AG09319 (cell line): ENCODE data around the gene ARNT2.

ENCODE experiments used
- DNase-seq: peaks from one replicate; pipeline ENCODE4 v3.0.0-alpha.2; 2010; ENCODE audit warnings: low read depth; ENCODE audit errors: extremely low read depth
- TF ChIP-seq, protein P1 (sequence below): IDR thresholded peaks from 2 replicates; pipeline ENCODE4 v1.5.1; 2011; ENCODE audit warnings: low read depth, mild to moderate bottlenecking, inconsistent platforms, low read length, moderate library complexity

ARNT2 gene

DNA sequence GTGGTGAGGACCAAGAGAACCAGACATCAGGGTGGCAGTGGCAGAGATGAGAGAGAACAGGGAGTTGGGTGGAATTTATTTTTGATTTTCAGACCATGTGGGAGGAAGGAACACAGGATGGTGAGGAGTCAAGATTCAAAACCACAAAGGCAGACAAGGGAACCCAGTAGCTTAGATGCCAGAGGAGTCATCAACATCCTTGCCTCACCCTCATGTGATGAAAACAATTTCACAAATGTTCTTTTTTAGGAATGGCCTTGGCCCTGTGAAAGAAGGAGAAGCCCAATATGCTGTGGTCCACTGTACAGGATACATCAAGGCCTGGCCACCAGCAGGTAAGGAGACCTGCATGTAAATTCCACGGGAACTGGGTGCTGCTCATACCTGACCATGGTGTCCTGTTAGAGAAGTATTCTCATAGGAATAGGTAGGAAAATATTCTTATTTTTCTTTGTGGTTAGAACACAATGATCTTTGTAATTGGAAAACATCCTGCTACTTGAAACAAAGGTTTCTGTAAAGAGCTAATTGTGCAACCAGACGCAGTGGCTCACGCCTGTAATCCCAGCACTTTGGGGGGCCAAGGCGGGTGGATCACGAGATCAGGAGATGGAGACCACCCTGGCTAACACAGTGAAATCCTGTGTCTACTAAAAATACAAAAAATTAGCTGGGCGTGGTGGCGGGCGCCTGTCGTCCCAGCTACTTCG is 110.0 kb downstream of the ARNT2 start:
- TF ChIP-seq, protein P1, sequence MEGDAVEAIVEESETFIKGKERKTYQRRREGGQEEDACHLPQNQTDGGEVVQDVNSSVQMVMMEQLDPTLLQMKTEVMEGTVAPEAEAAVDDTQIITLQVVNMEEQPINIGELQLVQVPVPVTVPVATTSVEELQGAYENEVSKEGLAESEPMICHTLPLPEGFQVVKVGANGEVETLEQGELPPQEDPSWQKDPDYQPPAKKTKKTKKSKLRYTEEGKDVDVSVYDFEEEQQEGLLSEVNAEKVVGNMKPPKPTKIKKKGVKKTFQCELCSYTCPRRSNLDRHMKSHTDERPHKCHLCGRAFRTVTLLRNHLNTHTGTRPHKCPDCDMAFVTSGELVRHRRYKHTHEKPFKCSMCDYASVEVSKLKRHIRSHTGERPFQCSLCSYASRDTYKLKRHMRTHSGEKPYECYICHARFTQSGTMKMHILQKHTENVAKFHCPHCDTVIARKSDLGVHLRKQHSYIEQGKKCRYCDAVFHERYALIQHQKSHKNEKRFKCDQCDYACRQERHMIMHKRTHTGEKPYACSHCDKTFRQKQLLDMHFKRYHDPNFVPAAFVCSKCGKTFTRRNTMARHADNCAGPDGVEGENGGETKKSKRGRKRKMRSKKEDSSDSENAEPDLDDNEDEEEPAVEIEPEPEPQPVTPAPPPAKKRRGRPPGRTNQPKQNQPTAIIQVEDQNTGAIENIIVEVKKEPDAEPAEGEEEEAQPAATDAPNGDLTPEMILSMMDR = no peak
- no peak for DNase-seq

DNA sequence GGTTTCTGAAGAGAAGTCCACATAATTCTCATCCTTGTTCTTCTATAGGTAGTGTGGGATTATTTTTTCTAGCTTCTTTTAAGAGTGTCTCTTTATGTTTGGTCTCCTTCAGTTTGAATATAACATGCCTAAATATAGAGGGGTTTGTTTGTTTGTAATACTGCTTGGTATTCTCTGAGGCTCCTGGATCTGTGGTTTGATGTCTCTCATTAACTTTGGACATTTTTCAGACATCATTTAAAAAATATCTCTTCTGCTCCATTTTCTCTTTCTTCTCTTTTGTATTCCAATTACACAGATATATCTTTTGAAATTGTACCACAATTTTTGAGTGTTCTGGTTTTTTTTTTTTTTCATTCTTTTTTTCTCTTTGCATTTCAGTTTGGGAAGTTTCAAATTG is 113.1 kb downstream of the ARNT2 start:
- DNase-seq = no peak
- TF ChIP-seq, protein P1 = no peak

DNA sequence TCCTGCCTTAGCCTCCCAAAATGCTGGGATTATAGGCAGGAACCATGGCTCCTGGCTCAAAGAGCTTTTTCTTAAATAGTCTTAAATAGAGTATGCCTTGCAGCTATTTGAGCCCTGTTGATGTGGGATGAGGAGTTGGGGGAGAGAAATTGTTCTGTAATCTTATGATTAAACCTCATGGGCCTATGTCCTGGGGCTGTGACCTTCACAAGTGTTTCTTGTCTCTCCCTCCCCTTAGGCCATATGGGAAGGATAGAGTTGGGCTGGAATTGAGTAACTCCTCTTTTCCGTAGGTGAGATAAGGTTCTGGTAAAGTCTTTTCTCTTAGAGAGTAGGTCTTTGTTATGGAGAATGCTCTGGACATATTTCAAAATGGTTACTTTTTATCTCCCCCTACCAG is 114.3 kb downstream of the ARNT2 start:
- DNase-seq = no peak
- TF ChIP-seq, protein P1 = no peak

DNA sequence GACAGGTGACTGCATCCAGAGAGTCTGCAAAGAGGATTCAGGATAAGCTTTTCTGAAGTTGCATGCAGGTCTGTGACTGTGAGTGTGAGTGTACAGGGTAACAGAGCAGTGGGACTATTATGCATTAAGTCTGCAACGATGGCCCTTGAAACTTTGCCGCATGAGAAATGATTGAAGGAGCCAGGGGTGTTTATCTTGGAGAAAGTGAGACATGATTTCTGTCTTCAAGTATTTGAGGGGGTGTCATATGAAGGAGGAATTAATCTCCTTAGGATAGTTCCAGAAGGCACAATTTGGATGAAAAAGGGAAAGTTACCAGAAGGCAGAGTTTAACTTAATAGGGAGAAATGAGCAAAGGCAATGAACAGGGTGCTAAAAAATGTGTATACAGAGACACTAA is 119.6 kb downstream of the ARNT2 start:
- TF ChIP-seq, protein P1 = no peak
- DNase-seq = no peak

DNA sequence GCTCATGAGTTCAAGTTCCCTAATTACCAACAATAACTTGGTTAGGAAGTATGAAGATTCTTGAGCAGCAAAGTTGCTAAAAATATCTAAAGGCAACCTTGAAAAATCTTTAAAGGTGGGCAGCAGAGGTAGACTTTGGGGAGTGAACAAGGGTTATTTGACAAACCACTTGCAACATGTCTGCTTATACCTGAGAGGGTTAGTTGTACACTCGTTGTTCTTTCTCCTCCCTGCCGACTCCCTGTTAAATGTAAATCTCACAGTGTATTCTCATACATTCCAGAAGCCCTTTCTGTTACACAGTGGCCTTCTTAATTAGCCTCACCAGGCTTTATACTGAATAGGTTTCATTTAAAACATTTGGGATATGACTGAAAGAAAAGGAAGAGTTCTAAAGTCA is 121.7 kb downstream of the ARNT2 start:
- no peak for DNase-seq

DNA sequence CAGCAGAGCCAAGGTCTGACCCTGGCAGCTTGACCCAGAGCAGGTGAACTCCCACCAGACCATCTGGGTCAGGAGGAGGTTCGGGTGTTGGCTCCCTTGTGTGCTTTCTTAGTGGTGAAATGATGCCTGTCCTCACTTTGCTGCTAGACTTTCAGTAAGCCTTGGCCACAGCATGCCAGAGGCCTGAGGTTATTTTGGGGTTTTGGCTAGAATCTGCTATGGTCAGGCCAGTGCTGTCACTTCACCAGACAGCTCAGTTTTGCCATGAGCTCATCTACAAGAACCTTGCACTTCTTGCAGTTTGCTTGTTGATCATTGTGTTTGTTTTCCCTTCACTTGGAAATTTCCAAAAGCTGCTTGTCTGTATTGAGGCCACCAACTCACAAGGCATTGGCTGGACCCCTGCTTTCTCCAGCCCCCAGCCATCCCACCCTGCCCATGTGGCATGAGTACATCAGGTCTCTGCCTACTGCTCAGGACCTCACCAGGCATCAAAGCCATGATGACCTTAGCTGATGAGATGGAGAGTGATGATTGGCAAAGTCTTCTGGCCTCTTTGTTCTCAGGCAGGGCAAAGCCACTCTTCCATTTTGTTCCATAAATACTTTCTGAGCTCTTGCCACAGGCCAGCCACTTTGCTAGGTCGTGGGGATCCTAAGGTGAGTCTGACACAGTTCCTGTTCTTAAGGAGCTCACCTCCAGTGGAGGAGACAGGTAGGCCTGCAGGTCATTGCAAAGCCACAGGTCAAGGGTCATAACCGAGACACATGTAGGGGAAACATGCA is 122.6 kb downstream of the ARNT2 start:
- DNase-seq = no peak
- TF ChIP-seq, protein P1 = no peak

More for the DNA sequence above, 121.7 kb downstream of the ARNT2 start:
- TF ChIP-seq, protein P1 = no peak

DNA sequence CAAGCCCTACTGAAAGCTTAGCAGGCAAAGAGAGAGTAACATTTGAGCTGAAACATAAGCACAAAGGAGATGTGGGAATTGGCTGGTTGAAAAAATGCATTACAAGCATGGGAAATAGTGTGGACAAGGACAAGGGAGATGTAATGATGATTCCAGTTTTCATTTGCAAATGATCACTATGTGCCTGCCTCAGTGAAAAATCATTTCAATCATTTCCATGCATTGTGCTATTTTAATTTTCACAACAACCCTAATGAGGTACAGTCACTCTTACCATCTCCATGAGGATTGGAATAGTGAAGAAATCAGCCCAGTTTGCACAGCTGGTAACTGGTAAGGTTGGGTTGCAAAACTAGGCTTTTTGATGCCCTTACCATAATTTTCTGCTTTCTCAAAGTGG is 123.2 kb downstream of the ARNT2 start:
- TF ChIP-seq, protein P1 = no peak
- no peak for DNase-seq
